GM12892 (cell line): Measurements from ENCODE around the gene MAP3K12.

Source experiments
- POLR2A ChIP-seq: IDR thresholded peaks from 2 replicates; pipeline ENCODE4 v1.6.1; 2011; ENCODE audit warnings: low read depth, low read length, control low read depth
- POLR2AphosphoS5 ChIP-seq: IDR thresholded peaks from 2 replicates; pipeline ENCODE4 v1.6.1; 2011; ENCODE audit warnings: low read depth, low read length, control low read depth
- TAF1 ChIP-seq: IDR thresholded peaks from 2 replicates; pipeline ENCODE4 v1.6.1; 2011; ENCODE audit warnings: low read depth, mild to moderate bottlenecking, control low read depth, low read length, borderline replicate concordance

- TF ChIP-seq POLR2A: no peak
- TF ChIP-seq POLR2AphosphoS5: no peak
- TF ChIP-seq TAF1: no peak
Measured at GRCh38 chr12:53431187-53431586, 68.1 kb downstream of the MAP3K12 start.
